Mesenchymal stem cell (in vitro differentiated cells and primary cell): ENCODE results near the gene APPBP2.

ENCODE experiments used
- DNase-seq: peaks from one replicate; pipeline ENCODE4 v3.0.0-alpha.2; 2013
- H2AFZ ChIP-seq: one replicate; pipeline ENCODE4 v1.6.1; 2013; ENCODE audit warnings: low read depth, mild to moderate bottlenecking, control low read depth, inconsistent platforms, low read length, moderate library complexity
- H2AK5ac ChIP-seq: 2 replicates; pipeline ENCODE4 v1.6.1; 2013; ENCODE audit warnings: low read length, moderate library complexity, mild to moderate bottlenecking, inconsistent platforms; ENCODE audit not compliant: severe bottlenecking
- H2BK120ac ChIP-seq: one replicate; pipeline ENCODE4 v1.6.1; 2013; ENCODE audit warnings: low read depth, mild to moderate bottlenecking, inconsistent platforms, low read length, moderate library complexity
- H2BK12ac ChIP-seq, 2 experiments: one replicate each; pipeline ENCODE4 v1.6.1; 2013; ENCODE audit warnings: inconsistent platforms in 2 of 2, low read length in 2 of 2, mild to moderate bottlenecking in 2 of 2, moderate library complexity in 2 of 2, control low read depth in 1 of 2
- H2BK15ac ChIP-seq: one replicate; pipeline ENCODE4 v1.6.1; 2013; ENCODE audit warnings: mild to moderate bottlenecking, low read depth, inconsistent platforms; ENCODE audit not compliant: poor library complexity, severe bottlenecking
- H2BK5ac ChIP-seq: 2 replicates; pipeline ENCODE4 v1.6.1; 2013; ENCODE audit warnings: low read depth, mild to moderate bottlenecking, low read length, control low read depth, inconsistent platforms; ENCODE audit not compliant: poor library complexity, severe bottlenecking
- H3K14ac ChIP-seq, 2 experiments: one replicate each; pipeline ENCODE4 v1.6.1; 2013; ENCODE audit warnings: inconsistent platforms in 2 of 2, low read length in 2 of 2, control low read depth in 1 of 2, mild to moderate bottlenecking in 1 of 2, moderate library complexity in 1 of 2
- H3K18ac ChIP-seq, 2 experiments: one replicate each; pipeline ENCODE4 v1.6.1; 2013; ENCODE audit warnings: inconsistent platforms in 2 of 2, low read length in 2 of 2, control low read depth in 1 of 2, low read depth in 1 of 2, mild to moderate bottlenecking in 1 of 2
- H3K23ac ChIP-seq, 2 experiments: one replicate each; pipeline ENCODE4 v1.6.1; 2013; ENCODE audit warnings: inconsistent platforms in 2 of 2, low read length in 2 of 2, mild to moderate bottlenecking in 2 of 2, moderate library complexity in 2 of 2, control low read depth in 1 of 2
- H3K27ac ChIP-seq: 2 replicates; pipeline ENCODE4 v1.5.1; 2013; ENCODE audit warnings: mild to moderate bottlenecking, moderate library complexity, low read length, control low read depth, inconsistent platforms; ENCODE audit not compliant: poor library complexity, severe bottlenecking
- H3K27me3 ChIP-seq, 2 experiments: 2 replicates each; pipeline versions ENCODE4 v1.6.1 to v1.7.0; 2013; ENCODE audit warnings: low read length in 2 of 2, mild to moderate bottlenecking in 2 of 2, moderate library complexity in 2 of 2, control low read depth in 1 of 2, inconsistent platforms in 1 of 2; ENCODE audit not compliant: control insufficient read depth in 1 of 2, insufficient read depth in 1 of 2
- H3K36me3 ChIP-seq, 2 experiments: 2 replicates each; pipeline versions ENCODE4 v1.6.1 to v1.7.0; 2013; ENCODE audit warnings: low read length in 2 of 2, control low read depth in 1 of 2, inconsistent platforms in 1 of 2, low read depth in 1 of 2, mild to moderate bottlenecking in 1 of 2; ENCODE audit not compliant: insufficient read depth in 2 of 2, control insufficient read depth in 1 of 2
- H3K4ac ChIP-seq, 2 experiments: one replicate each; pipeline ENCODE4 v1.6.1; 2013; ENCODE audit warnings: inconsistent platforms in 2 of 2, low read length in 2 of 2, mild to moderate bottlenecking in 2 of 2, moderate library complexity in 2 of 2, control low read depth in 1 of 2, low read depth in 1 of 2
- H3K4me1 ChIP-seq: 2 replicates; pipeline ENCODE4 v1.6.1; 2013; ENCODE audit warnings: low read depth, low read length, control low read depth; ENCODE audit not compliant: control insufficient read depth, insufficient read depth
- H3K4me2 ChIP-seq: 2 replicates; pipeline ENCODE4 v1.6.1; 2013; ENCODE audit warnings: low read length, mild to moderate bottlenecking, inconsistent platforms; ENCODE audit not compliant: poor library complexity, severe bottlenecking
- H3K4me3 ChIP-seq, 2 experiments: 2 replicates each; pipeline versions ENCODE4 v1.5.1 to v1.7.0; 2013; ENCODE audit warnings: low read length in 2 of 2, mild to moderate bottlenecking in 2 of 2, control low read depth in 1 of 2, low read depth in 1 of 2; ENCODE audit not compliant: insufficient read depth in 1 of 2
- H3K79me1 ChIP-seq: replicated peaks from 2 replicates; pipeline ENCODE4 v1.6.1; 2013; ENCODE audit warnings: mild to moderate bottlenecking, control low read depth, low read length, inconsistent platforms; ENCODE audit not compliant: poor library complexity, severe bottlenecking
- H3K9ac ChIP-seq: 2 replicates; pipeline ENCODE4 v1.7.0; 2013; ENCODE audit warnings: mild to moderate bottlenecking, low read length, moderate library complexity
- H3K9me3 ChIP-seq: 2 replicates; pipeline ENCODE4 v1.7.0; 2013; ENCODE audit warnings: mild to moderate bottlenecking, low read length; ENCODE audit not compliant: control insufficient read depth
- H4K8ac ChIP-seq: one replicate; pipeline ENCODE4 v1.6.1; 2013; ENCODE audit warnings: inconsistent platforms, mild to moderate bottlenecking, low read length, moderate library complexity
- H4K91ac ChIP-seq: one replicate; pipeline ENCODE4 v1.6.1; 2013; ENCODE audit warnings: mild to moderate bottlenecking, low read length, inconsistent platforms
- WGBS: methylation state at CpG from one replicate; pipeline ENCODE4 v1.1.7; 2013; ENCODE audit warnings: mixed read lengths; 5-methylcytosine and 5-hydroxymethylcytosine counted together

APPBP2 gene

GRCh38 chr17:60463157-60463835 is 62.7 kb downstream of the APPBP2 start:
- H2BK5ac ChIP-seq, result no peak overlapping the region
- DNase-seq, result peak; percentile 22
- H3K4me2 ChIP-seq, result no peak overlapping the region
- H3K4me3 ChIP-seq, result no peak overlapping the region
- peaks cover 19% of the 10 kb centered on the region for H3K79me1 ChIP-seq
- no peak overlapping the region for H4K8ac ChIP-seq
- no peak overlapping the region for H2AFZ ChIP-seq
- H4K91ac ChIP-seq, result no peak overlapping the region
- H3K18ac ChIP-seq, result no peak overlapping the region
- H3K14ac ChIP-seq, result no peak overlapping the region
- H2BK12ac ChIP-seq, result no peak overlapping the region
- no peak overlapping the region for H2BK120ac ChIP-seq
- no peak overlapping the region for H2AK5ac ChIP-seq
- no peaks in the 10 kb centered on the region for H3K4me1 ChIP-seq
- no peak overlapping the region for H3K4ac ChIP-seq
- H2BK15ac ChIP-seq, result no peak overlapping the region
- 90% methylated on average over 2 of the region's 4 CpGs for WGBS
- no peak overlapping the region for H3K27ac ChIP-seq
- no peaks in the 10 kb centered on the region for H3K27me3 ChIP-seq
- H3K36me3 ChIP-seq, result peaks cover 24 to 94% of the 10 kb centered on the region in 2 experiments
- no peaks in the 10 kb centered on the region for H3K9me3 ChIP-seq
- H3K9ac ChIP-seq, result peak overlapping the region; percentile 45
- H3K23ac ChIP-seq, result no peak overlapping the region

- Histone ChIP-seq H3K9ac (no peak overlapping the region), H4K91ac (no peak overlapping the region), H3K9me3 (no peaks in the 10 kb centered on the region), H2AK5ac (no peak overlapping the region), H3K79me1 (peaks cover 20% of the 10 kb centered on the region), H3K18ac (no peak overlapping the region), H3K14ac (no peak overlapping the region), H3K4me2 (no peak overlapping the region), H2AFZ (no peak overlapping the region), H3K36me3 (peaks cover 36 to 97% of the 10 kb centered on the region in 2 experiments), H3K4me1 (no peaks in the 10 kb centered on the region), H2BK5ac (no peak overlapping the region), H3K4ac (no peak overlapping the region), H3K27ac (no peak overlapping the region), H4K8ac (no peak overlapping the region), H3K4me3 (no peak overlapping the region), H2BK120ac (no peak overlapping the region), H3K27me3 (no peaks in the 10 kb centered on the region), H3K23ac (no peak overlapping the region), H2BK15ac (no peak overlapping the region), H2BK12ac (no peak overlapping the region)
- no CpG with 5 or more reads among the region's 1 CpG for WGBS
- no peak for DNase-seq
Observed at GRCh38 chr17:60461584-60461983, 64.5 kb downstream of the APPBP2 start.

DNA sequence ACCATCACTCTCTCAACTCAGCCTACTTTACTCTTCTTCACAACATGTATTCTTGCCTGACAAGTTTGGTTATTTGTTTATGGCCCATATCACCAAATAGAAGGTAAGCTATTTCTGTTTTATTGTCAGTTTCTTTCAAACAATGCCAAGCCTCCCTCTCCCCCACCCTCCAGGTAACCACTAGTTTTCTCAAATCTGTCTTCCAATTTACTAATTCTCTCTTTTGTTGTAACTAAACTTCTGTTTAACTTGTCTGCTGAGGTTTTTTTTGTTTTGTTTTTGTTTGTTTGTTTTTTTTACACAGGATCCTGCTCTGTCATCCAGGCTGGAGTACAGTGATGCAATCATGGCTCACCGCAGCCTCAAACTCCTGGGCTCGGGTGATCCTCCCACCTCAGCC is 68.9 kb downstream of the APPBP2 start:
- no peak overlapping the region for H3K23ac ChIP-seq
- H3K9ac ChIP-seq, result no peak overlapping the region
- H3K4me2 ChIP-seq, result no peak overlapping the region
- H3K9me3 ChIP-seq, result no peaks in the 10 kb centered on the region
- H2BK120ac ChIP-seq, result no peak overlapping the region
- H3K79me1 ChIP-seq, result peaks cover 22% of the 10 kb centered on the region
- WGBS, result 100% methylated on average over 2 of the region's 2 CpGs
- no peak overlapping the region for H3K4ac ChIP-seq
- no peak overlapping the region for H3K18ac ChIP-seq
- H2BK12ac ChIP-seq, result no peak overlapping the region
- H2BK15ac ChIP-seq, result no peak overlapping the region
- no peaks in the 10 kb centered on the region for H3K4me1 ChIP-seq
- H4K8ac ChIP-seq, result no peak overlapping the region
- H2AFZ ChIP-seq, result no peak overlapping the region
- no peak overlapping the region for H2AK5ac ChIP-seq
- H3K36me3 ChIP-seq, result peaks cover 40 to 96% of the 10 kb centered on the region in 2 experiments
- DNase-seq, result no peak
- no peak overlapping the region for H3K14ac ChIP-seq
- H2BK5ac ChIP-seq, result no peak overlapping the region
- no peak overlapping the region for H3K27ac ChIP-seq
- H4K91ac ChIP-seq, result no peak overlapping the region
- no peak overlapping the region for H3K4me3 ChIP-seq
- no peaks in the 10 kb centered on the region for H3K27me3 ChIP-seq

GRCh38 chr17:60455378-60455777 is 70.7 kb downstream of the APPBP2 start:
- peaks cover 23% of the 10 kb centered on the region for H3K79me1 ChIP-seq
- H3K18ac ChIP-seq, result no peak overlapping the region
- H3K9ac ChIP-seq, result no peak overlapping the region
- no peak overlapping the region for H3K4me2 ChIP-seq
- no peak overlapping the region for H2AK5ac ChIP-seq
- H3K4ac ChIP-seq, result no peak overlapping the region
- no peak for DNase-seq
- no peak overlapping the region for H4K91ac ChIP-seq
- no peaks in the 10 kb centered on the region for H3K9me3 ChIP-seq
- H3K27ac ChIP-seq, result no peak overlapping the region
- H4K8ac ChIP-seq, result no peak overlapping the region
- 92% methylated on average over 2 of the region's 4 CpGs for WGBS
- H3K14ac ChIP-seq, result no peak overlapping the region
- H3K27me3 ChIP-seq, result no peaks in the 10 kb centered on the region
- no peak overlapping the region for H2BK15ac ChIP-seq
- H2BK5ac ChIP-seq, result no peak overlapping the region
- H2BK12ac ChIP-seq, result no peak overlapping the region
- no peak overlapping the region for H2AFZ ChIP-seq
- H3K4me1 ChIP-seq, result no peaks in the 10 kb centered on the region
- peaks cover 41 to 94% of the 10 kb centered on the region in 2 experiments for H3K36me3 ChIP-seq
- no peak overlapping the region for H3K4me3 ChIP-seq
- no peak overlapping the region for H3K23ac ChIP-seq
- H2BK120ac ChIP-seq, result no peak overlapping the region
